Measurements from ENCODE around the gene GLUD2.
"Not testable (repeated sequence)": the region's sequence is repeated elsewhere in the genome, so short reads cannot be mapped to it uniquely, and the experiment has no call there.

The GLUD2 gene

GRCh38 chrX:121047441-121048419 is at the start of gene GLUD2:
Gene GLUD2, plus strand, starts transcription at chrX:121047610. Its CDS starts 75 bp downstream, at chrX:121047685.
- DNase-seq = not testable (repeated sequence)

DNA sequence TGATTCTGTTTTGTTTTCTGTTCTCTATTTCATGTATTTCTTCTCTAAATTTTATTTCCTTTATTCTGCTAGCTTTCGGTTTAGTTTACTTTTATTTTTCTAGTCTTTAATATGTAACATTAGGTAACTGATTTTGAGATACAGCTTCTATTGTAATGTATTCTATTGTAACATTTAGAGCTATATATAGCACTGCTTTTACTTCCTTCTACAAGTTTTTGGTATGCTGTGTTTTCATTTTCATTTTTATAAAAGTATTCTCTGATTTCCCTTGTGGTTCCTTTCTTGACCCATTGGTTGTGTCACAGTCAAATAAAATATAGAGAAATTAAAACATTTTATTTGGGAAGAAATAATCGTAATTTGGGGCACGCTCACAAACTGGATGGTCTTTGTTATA is 48.0 kb upstream of the GLUD2 start:
- DNase-seq = no peak

GRCh38 chrX:121000589-121000988 is 46.8 kb upstream of the GLUD2 start:
- no peak for DNase-seq

GRCh38 chrX:121008920-121009319 is 38.5 kb upstream of the GLUD2 start:
- DNase-seq = no peak

- no peak for DNase-seq
Observed at GRCh38 chrX:121009764-121010163, 37.6 kb upstream of the GLUD2 start.

- no peak for DNase-seq
Observed at GRCh38 chrX:121010218-121010617, 37.2 kb upstream of the GLUD2 start.

DNA sequence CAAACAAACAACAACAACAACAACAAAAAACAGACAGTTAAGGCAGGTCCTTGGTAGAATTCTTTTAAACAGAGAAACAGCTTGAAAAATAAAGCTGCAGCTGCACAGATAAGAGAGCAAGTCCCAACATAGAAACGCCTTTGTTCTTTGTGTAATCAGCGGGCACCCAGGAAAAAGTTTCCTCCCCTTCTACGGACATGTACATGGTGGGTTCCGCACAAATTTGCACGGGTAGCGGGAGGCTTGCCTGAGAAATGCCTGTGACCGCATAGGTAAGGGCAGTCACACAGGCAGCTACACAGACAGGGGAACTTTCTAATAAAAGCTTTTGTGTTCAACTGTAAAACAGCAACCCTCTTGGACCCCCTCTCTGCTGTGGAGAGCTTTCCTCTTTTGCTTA is 36.2 kb upstream of the GLUD2 start:
- DNase-seq = no peak

DNA sequence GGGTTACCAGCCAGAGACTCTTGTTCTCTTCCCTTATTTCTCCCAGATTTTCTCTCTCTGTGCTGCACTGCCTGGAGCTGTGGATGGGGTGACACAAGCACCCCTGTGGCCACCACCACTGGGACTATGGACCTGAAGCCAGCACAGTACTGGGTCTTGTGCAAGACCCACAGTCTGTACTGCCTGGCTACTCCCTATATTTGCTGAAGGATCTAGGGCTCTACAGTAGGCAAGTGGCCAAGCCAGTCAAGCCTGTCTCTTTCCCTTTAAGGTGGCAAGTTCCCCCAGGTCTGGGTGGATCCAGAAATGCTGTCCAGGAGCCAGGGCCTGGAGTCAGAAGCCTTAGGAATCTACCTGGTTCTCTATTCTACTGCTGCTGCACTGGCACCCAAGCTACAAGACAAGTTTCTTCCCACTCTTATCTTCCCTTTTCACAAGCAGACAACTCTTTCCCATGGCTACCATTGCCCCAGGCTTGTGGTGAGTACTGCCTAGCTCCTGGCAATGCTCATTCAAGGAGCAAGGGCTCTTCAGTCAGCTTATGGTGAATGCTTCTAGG is 33.4 kb upstream of the GLUD2 start:
- no peak for DNase-seq

- DNase-seq = no peak
Observed at GRCh38 chrX:121014826-121015225, 32.6 kb upstream of the GLUD2 start.

- no peak for DNase-seq
Observed at GRCh38 chrX:121028419-121028818, 19.0 kb upstream of the GLUD2 start.

GRCh38 chrX:121030083-121030482 is 17.3 kb upstream of the GLUD2 start:
- DNase-seq = no peak

DNA sequence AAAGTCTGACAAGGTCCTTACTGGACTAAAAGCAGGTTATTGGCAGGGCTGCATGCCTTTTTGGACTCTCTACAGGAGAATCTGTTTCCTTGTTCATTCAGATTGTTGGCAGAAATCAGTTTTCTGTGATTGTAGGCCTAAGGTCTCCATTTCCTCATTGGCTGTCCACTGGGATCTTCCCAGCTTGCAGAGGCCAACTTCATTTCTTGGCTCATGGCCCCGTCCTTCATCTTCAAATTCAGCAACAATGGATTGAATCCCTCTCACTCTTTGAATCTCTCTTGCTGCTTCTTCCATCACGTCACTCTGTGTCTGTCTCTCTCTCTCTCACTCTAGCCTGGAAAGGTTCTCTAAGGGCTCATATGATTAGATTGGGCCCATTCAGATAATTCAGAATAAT is 14.9 kb upstream of the GLUD2 start:
- DNase-seq = no peak

DNA sequence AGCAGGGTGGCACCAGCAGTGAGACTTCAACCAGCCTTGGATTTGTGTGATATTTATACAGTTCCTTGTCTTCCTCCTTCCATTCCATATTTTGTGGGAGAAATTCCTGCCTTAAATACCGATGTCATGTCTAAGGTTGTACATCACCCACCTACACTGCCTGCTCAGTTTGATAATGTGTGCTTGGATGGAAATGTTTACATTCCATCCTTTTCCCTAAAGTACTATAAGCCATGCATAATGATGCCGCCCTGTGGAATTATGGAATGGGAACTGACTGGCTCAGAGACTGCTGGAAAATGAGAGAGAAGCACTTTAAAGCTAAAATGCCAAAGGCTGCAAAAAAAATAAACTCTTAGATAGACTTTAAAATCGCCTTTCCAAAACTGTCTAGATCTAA is 11.3 kb upstream of the GLUD2 start:
- no peak for DNase-seq

DNA sequence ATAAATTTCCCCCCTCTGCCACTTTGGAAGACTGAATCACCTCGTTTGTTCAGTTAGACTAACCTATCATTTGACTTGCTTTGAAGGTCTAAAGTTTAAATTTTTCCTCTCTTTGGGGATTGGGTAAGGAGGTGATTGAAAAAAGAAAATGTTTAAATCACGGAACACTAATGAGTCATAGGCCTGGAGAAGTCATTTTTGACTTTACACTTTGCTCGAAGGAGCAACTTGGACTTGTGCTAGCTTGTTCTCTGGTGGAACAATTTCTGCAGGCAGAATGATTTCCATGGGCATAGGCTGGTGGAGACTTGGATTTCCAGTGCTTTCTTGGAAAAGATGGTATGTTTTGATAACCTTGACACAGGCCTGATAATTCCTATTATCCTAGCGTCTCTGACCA is 10.5 kb upstream of the GLUD2 start:
- no peak for DNase-seq

DNA sequence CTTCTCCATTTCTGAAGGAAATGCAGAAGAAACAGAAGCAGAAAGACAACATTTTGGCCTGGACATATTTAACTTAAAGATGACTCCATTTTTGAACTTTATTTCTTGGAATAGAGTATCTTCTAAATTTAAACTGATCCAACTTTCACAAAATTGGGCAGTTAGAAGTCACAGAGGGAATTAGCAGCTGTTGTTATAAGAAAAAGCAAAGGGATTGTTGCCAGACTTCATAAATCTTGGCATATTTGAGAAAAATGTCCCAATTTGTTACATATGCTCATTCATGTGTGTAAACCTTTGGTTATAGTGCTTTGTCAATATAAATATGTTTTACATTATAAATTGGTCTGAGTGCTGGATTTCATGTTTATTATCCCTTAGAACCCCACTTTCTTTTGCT is 3.4 kb downstream of the GLUD2 start:
- DNase-seq = no peak

- DNase-seq = no peak
Observed at GRCh38 chrX:121052122-121052521, 4.7 kb downstream of the GLUD2 start.

DNA sequence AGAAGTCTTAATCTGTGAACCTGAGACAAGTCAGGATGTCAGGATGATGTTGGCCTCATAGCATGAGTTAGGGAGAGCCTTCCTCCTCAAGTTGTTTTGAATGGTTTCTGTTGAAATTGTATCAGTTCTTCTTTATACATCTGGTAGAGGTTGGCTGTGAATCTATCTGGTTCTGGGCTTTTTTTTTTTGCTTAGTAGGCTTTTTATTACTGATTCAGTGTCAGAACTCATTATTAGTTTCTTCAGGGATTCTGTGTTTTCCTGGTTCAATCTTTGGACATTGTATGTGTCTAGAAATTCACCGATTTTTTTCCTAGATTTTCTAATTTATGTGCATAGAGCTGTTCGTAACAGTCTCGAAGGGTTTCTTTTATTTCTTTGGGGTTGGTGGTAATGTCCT is 14.9 kb downstream of the GLUD2 start:
- no peak for DNase-seq

- no peak for DNase-seq
Observed at GRCh38 chrX:121064579-121064978, 17.2 kb downstream of the GLUD2 start.

- DNase-seq = not testable (repeated sequence)
Observed at GRCh38 chrX:121084247-121084646, 36.8 kb downstream of the GLUD2 start.

- no peak for DNase-seq
Observed at GRCh38 chrX:121084903-121085611, 37.6 kb downstream of the GLUD2 start.

DNA sequence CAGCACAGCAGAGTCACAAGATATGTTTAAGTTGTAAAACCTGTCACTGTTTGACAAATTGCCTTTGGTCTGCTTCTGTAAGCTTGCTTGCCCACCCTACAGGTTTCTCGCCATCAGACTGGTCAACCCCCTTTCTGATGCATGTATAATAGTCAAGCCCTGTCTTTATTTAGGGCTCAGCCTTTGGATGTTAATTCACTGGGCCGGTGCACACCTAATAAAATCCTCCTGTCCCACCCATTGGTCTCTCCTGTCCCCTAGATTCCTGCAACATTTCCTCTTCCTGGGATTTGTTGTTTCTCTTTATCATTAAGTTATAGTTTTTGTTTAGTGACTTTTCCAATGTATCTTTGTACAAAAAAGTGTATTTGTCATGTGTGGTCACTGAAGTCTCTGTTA is 38.2 kb downstream of the GLUD2 start:
- DNase-seq = no peak

GRCh38 chrX:121093011-121093410 is 45.6 kb downstream of the GLUD2 start:
- DNase-seq = no peak

Data from cortex of kidney (tissue), 1 donor.